ENCODE data around the gene GSTT4. TPM values are rescaled to one million over a fixed set of nuclear protein-coding genes. Genes with fewer than 3 reads are reported as not detected.

Gene GSTT4
- total and polyA plus RNA-seq, 2 of the 13 experiments (the other 11 are each of a cell fraction or from before 2014, with no cell fraction given) = 0.59 to 0.62 TPM

- TF ChIP-seq, protein P1, sequence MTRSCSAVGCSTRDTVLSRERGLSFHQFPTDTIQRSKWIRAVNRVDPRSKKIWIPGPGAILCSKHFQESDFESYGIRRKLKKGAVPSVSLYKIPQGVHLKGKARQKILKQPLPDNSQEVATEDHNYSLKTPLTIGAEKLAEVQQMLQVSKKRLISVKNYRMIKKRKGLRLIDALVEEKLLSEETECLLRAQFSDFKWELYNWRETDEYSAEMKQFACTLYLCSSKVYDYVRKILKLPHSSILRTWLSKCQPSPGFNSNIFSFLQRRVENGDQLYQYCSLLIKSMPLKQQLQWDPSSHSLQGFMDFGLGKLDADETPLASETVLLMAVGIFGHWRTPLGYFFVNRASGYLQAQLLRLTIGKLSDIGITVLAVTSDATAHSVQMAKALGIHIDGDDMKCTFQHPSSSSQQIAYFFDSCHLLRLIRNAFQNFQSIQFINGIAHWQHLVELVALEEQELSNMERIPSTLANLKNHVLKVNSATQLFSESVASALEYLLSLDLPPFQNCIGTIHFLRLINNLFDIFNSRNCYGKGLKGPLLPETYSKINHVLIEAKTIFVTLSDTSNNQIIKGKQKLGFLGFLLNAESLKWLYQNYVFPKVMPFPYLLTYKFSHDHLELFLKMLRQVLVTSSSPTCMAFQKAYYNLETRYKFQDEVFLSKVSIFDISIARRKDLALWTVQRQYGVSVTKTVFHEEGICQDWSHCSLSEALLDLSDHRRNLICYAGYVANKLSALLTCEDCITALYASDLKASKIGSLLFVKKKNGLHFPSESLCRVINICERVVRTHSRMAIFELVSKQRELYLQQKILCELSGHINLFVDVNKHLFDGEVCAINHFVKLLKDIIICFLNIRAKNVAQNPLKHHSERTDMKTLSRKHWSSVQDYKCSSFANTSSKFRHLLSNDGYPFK (CRISPR knock-in tag; IDR thresholded peaks at IDR 0.05; ENCODE audit: borderline replicate concordance) = no peak
- TF ChIP-seq SMAD9 (CRISPR knock-in tag; IDR thresholded peaks at IDR 0.05) (no peak), ZNF660 (CRISPR knock-in tag; IDR thresholded peaks at IDR 0.05; ENCODE audit: borderline replicate concordance, low read depth) (no peak), SP2 (CRISPR knock-in tag; IDR thresholded peaks at IDR 0.05) (no peak), ZNF615 (CRISPR knock-in tag; IDR thresholded peaks at IDR 0.05; ENCODE audit: borderline replicate concordance) (no peak), ZNF160 (CRISPR knock-in tag; IDR thresholded peaks at IDR 0.05) (no peak), ZBTB8A (CRISPR knock-in tag; IDR thresholded peaks at IDR 0.05; ENCODE audit: borderline replicate concordance, low read depth) (no peak), ZNF574 (CRISPR knock-in tag; IDR thresholded peaks at IDR 0.05) (peak; percentile 38; the same call in 1 of the 2 replicates), ZNF121 (CRISPR knock-in tag; IDR thresholded peaks at IDR 0.05) (no peak), MATR3 (CRISPR knock-in tag; IDR thresholded peaks at IDR 0.05) (no peak), ZNF607 (CRISPR knock-in tag; IDR thresholded peaks at IDR 0.05; ENCODE audit: borderline replicate concordance) (no peak), ZNF335 (CRISPR knock-in tag; IDR thresholded peaks at IDR 0.05) (no peak), MIXL1 (CRISPR knock-in tag; IDR thresholded peaks at IDR 0.05) (no peak), IRF9 (CRISPR knock-in tag; IDR thresholded peaks at IDR 0.05; ENCODE audit: borderline replicate concordance) (no peak), CHD4 (IDR thresholded peaks at IDR 0.05; ENCODE audit: borderline replicate concordance, low read length) (0 out of 2 replicates have a peak, but pooled peaks have one; percentile 9), ZNF782 (CRISPR knock-in tag; IDR thresholded peaks at IDR 0.05; ENCODE audit: borderline replicate concordance) (no peak), ZNF383 (CRISPR knock-in tag; IDR thresholded peaks at IDR 0.05; ENCODE audit: borderline replicate concordance) (no peak), SIN3B (IDR thresholded peaks at IDR 0.05; ENCODE audit: low read length) (no peak)
- TF ChIP-seq, protein P2, sequence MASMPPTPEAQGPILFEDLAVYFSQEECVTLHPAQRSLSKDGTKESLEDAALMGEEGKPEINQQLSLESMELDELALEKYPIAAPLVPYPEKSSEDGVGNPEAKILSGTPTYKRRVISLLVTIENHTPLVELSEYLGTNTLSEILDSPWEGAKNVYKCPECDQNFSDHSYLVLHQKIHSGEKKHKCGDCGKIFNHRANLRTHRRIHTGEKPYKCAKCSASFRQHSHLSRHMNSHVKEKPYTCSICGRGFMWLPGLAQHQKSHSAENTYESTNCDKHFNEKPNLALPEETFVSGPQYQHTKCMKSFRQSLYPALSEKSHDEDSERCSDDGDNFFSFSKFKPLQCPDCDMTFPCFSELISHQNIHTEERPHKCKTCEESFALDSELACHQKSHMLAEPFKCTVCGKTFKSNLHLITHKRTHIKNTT (CRISPR knock-in tag; IDR thresholded peaks at IDR 0.05) = no peak
- TF ChIP-seq, protein P3, sequence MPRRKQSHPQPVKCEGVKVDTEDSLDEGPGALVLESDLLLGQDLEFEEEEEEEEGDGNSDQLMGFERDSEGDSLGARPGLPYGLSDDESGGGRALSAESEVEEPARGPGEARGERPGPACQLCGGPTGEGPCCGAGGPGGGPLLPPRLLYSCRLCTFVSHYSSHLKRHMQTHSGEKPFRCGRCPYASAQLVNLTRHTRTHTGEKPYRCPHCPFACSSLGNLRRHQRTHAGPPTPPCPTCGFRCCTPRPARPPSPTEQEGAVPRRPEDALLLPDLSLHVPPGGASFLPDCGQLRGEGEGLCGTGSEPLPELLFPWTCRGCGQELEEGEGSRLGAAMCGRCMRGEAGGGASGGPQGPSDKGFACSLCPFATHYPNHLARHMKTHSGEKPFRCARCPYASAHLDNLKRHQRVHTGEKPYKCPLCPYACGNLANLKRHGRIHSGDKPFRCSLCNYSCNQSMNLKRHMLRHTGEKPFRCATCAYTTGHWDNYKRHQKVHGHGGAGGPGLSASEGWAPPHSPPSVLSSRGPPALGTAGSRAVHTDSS (CRISPR knock-in tag; conservative IDR thresholded peaks at IDR 0.05) = no peak
These were observed 4.2 kb upstream of the GSTT4 start (continued) for GRCh38 chr22:24009227-24010017.

All from HepG2 (cell line).